ENCODE data around the gene GALNTL6.

GALNTL6 gene

GRCh38 chr4:172989984-172990820 is 1177.0 kb downstream of the GALNTL6 start:
- no peak for TF ChIP-seq CTCF (IDR thresholded peaks at IDR 0.05; ENCODE audit: low read depth, low read length)
- DNase-seq (ENCODE audit: extremely low read depth, low read depth): no peak

- DNase-seq (ENCODE audit: extremely low read depth, low read depth): no peak
- no peak for TF ChIP-seq CTCF (IDR thresholded peaks at IDR 0.05; ENCODE audit: low read depth, low read length)
Measured at GRCh38 chr4:172992648-172993378, 1179.6 kb downstream of the GALNTL6 start.

- TF ChIP-seq CTCF (IDR thresholded peaks at IDR 0.05; ENCODE audit: low read depth, low read length): no peak
- DNase-seq (ENCODE audit: extremely low read depth, low read depth): no peak
Measured at GRCh38 chr4:172995161-172995560, 1182.0 kb downstream of the GALNTL6 start.

- no peak for TF ChIP-seq CTCF (IDR thresholded peaks at IDR 0.05; ENCODE audit: low read depth, low read length)
- DNase-seq (ENCODE audit: extremely low read depth, low read depth): no peak
Measured at GRCh38 chr4:172995704-172996103, 1182.5 kb downstream of the GALNTL6 start.

- TF ChIP-seq CTCF (IDR thresholded peaks at IDR 0.05; ENCODE audit: low read depth, low read length): no peak
- DNase-seq (ENCODE audit: extremely low read depth, low read depth): no peak
Measured at GRCh38 chr4:172996571-172997216, 1183.5 kb downstream of the GALNTL6 start.

- no peak for TF ChIP-seq CTCF (IDR thresholded peaks at IDR 0.05; ENCODE audit: low read depth, low read length)
- no peak for DNase-seq (ENCODE audit: extremely low read depth, low read depth)
Measured at GRCh38 chr4:172997217-172997609, 1184.0 kb downstream of the GALNTL6 start.

- no peak for TF ChIP-seq CTCF (IDR thresholded peaks at IDR 0.05; ENCODE audit: low read depth, low read length)
- DNase-seq (ENCODE audit: extremely low read depth, low read depth): no peak
Measured at GRCh38 chr4:172997856-172998255, 1184.7 kb downstream of the GALNTL6 start.

Data from AG09319 (cell line).